DMS114 treated with DMSO at 0.1 percent for 48 hours (cell line): ENCODE data around the gene DHX29.

ENCODE experiments used
- DNase-seq: peaks from one replicate; lab custom pipeline; 2025; ENCODE audit not compliant: unreplicated experiment; lab: John Stamatoyannopoulos, UW

Gene DHX29

GRCh38 chr5:55232271-55232984 is 75.1 kb downstream of the DHX29 start:
- peak; percentile 29 for DNase-seq

DNA sequence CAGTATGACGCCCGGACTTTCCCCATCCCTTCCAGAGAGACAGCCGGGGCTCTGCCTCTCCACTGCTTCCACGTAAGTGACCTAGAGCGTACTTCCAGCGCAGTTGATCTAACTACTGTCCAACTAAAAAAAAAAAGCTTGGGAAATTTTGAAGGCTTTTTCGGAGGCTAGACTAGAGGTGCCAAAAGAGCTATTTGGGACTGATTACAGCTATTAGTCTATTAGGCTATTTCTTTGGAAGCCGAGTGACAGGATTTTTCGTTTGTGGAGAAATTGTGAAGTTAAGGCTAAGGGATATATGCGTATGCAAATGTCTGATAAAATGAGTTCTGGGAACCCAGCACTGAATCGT is 75.6 kb downstream of the DHX29 start:
- peak; percentile 11 for DNase-seq

- peak; percentile 33 for DNase-seq
These were observed 76.2 kb downstream of the DHX29 start for GRCh38 chr5:55231029-55231918.

- DNase-seq = no peak
These were observed 77.3 kb downstream of the DHX29 start for GRCh38 chr5:55230086-55230629.

DNA sequence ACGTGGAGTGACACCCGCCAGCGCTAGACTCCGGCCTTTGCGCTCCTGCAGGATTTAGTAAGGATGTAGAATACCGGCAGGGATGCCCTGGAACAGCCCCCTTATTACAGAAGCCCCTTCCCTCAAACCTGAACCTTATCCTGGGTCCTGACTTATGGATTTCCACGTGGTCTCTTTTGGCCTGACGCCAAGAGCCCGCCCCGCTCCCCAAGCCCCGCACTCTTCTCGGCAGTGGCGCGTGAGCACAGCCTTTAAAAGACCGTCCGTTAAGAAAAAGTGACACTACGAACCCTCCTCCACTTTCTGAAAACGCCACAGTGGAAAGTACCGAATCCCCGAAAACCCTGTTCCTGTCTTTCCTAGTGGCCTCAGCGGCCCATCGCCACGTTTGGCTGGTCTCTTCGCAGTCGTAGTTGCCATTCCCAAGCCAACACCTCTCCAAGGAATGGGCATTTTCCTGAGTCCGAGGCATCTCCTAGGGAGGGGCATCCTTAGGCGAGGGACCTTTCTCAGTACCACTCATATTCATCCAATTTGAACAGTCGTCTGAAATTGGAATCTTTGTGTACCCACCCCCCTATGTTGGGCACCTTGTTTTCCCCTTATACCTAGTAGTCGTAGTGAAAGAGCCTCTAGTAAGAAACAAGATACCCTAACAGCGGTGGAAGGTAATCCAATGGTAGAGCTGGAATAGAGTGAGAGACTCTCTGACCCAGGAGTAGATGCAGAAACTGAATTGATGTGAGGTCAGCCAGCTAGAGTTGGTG is 79.6 kb downstream of the DHX29 start:
- no peak for DNase-seq

DNA sequence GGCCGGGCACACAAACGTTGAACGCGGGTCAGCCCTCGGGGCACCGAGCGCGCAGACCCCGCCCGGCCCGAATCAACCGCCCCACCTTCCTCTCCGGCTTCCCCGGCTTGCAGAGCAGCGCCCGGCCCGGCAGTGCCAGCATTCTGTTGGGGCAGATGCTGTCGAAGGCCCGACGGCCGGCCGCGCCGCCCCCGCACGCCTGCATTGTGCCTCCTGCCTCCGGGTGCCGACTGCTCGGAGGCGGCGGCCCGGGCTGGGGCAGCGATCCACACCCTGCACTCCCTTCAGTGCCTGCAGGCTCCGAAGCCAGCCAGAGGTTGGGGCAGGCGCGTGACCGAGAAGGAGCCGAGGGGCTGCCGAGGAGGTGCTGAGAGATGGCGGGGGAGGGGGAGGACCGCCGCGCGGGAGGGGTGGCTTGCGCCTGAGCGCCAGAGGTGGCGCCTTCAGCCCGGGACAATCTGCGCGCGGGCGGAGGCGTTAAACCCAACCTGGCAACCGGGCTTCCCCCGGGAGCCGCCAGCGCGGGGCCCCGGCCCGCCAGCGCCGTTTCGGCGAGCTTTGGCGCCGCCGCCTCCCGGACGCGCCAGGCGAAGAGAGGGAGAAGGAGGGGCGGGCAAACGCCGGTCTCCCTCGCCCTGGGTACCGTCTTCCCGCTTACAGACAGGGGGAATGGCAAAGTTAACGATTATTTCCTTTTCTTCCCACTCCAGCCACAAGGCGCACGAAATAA is 80.4 kb downstream of the DHX29 start, which contains the start of gene MCIDAS:
TSS of gene MCIDAS (minus strand) at position 382 of the 730 bp plus-strand sequence. CDS start at position 205, 177 bp downstream.
- peak; percentile 42 for DNase-seq

- peak; percentile 49 for DNase-seq
These were observed 81.2 kb downstream of the DHX29 start for GRCh38 chr5:55226027-55226933.

DNA sequence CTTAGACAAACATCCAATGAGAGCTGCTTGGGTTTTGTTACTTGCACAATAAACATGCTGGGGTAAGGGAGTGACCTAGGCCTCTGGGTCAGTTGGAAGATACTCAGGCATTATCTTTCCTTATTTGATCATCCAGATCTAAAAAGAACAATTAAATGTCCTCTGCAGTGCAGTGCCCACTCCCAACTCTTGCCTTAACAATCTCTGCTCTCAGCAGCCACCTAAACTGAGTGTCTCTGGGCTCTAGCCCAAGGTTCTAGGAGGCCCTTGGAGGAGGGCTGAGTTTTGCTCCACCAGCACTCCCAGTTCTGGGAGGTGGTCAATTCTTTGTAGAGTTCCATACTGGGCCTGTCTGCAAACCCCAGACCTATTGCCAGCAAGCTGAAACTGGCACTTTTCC is 82.1 kb downstream of the DHX29 start:
- DNase-seq = no peak

- DNase-seq = no peak
These were observed 83.7 kb downstream of the DHX29 start for GRCh38 chr5:55223812-55224240.

DNA sequence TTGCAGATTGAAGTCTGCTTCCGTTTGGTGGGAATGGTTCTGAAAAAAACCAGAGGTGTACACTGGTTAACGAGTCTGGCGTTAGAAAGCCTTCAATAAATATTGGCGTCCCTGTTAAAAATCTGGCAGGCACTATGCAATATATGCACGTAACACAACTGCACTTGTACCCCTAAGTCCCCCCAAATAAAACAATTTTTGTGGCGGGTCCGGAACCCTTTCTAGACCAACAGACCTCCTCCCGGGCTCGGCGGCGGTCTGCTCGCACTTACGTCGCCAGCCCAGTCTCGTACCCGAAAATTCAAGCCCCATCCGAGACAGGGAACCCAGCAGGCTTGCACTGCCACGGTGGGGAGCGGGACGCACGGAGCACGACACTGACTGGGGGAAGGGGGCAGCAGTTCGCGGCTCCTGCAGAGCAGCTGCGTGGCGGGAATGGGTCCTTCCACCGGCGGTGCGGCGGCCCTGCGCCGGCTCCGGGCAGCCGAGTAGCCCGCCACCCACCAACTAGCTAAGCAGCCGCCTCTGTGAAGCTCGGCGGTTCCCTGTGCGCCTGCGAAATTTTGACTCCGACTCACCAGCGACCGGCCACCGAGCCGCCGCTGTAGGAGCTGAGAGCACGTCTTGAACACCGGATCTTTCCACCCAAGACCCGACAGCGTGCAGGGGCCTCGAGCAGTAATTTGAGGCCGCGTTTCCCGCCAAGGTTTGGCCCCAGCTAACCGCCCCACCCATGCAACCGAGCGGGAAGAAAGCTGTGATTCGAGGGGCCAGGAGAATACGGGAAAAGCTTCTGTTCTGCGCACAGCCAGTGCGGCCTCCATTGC is 84.3 kb downstream of the DHX29 start:
- DNase-seq = no peak

- no peak for DNase-seq
These were observed 85.2 kb downstream of the DHX29 start for GRCh38 chr5:55222092-55222984.

- DNase-seq = no peak
These were observed 86.9 kb downstream of the DHX29 start for GRCh38 chr5:55220433-55221185.

GRCh38 chr5:55219770-55220169 is 87.7 kb downstream of the DHX29 start:
- DNase-seq = no peak

- DNase-seq = no peak
These were observed 88.5 kb downstream of the DHX29 start for GRCh38 chr5:55218967-55219366.

DNA sequence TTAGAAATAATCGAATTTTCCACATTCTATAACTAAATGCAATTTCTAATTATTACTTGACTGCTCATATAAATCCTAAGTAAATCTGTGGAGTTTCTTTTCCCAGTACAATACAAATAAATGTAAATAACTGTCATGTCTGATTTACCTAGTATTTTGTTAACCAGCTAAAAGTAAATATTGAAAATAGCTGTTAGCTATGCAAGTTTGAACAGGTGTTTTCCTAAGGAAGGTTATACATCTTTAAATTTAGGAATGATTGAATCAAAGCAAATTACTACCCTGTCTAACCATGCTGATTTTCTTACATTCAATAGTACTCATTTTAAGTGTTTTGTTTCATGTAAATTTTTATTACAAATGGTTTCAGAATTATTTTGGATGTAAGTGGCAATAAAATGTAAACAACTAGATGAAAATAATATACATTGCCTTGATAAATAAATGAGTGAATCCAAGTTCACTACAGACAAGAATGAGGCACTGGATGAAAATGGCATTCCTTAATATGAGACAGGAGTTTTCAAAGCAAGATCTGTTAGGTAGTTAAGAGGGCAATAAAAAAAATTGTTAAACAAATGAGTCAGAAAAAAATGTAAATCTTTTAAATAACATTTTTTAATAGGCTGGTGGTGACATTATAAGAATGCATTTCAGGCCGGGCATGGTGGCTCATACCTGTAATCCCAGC is 96.2 kb downstream of the DHX29 start:
- DNase-seq = no peak
